HG03135 (cell line): ENCODE results near the gene OMD.

Source experiments
- ATAC-seq: cut with Tn5 transposase; IDR thresholded peaks from one replicate; pipeline ENCODE4 v1.9.1; 2021; ENCODE audit warnings: mild to moderate bottlenecking, moderate library complexity; ENCODE audit not compliant: unreplicated experiment

Gene OMD

GRCh38 chr9:92424340-92424739 is at the start of gene OMD:
Gene OMD (minus strand): TSS chr9:92424471. CDS start chr9:92417558, 6,913 bp downstream.
- ATAC-seq = no peak

- no peak for ATAC-seq
These were observed 43.9 kb upstream of the OMD start for GRCh38 chr9:92468206-92468605.

GRCh38 chr9:92467511-92467910 is 43.2 kb upstream of the OMD start:
- ATAC-seq = no peak

- no peak for ATAC-seq
These were observed 42.8 kb upstream of the OMD start for GRCh38 chr9:92467041-92467440.

GRCh38 chr9:92463984-92464383 is 39.7 kb upstream of the OMD start:
- ATAC-seq = no peak

- no peak for ATAC-seq
These were observed 39.1 kb upstream of the OMD start for GRCh38 chr9:92463387-92463786.

- ATAC-seq = no peak
These were observed 33.3 kb upstream of the OMD start for GRCh38 chr9:92457576-92457975.

GRCh38 chr9:92455217-92455616 is 30.9 kb upstream of the OMD start:
- ATAC-seq = no peak

- no peak for ATAC-seq
These were observed 22.3 kb upstream of the OMD start for GRCh38 chr9:92446536-92446935.

GRCh38 chr9:92444841-92445240 is 20.6 kb upstream of the OMD start:
- no peak for ATAC-seq

GRCh38 chr9:92440751-92441046 is 16.4 kb upstream of the OMD start:
- no peak for ATAC-seq

GRCh38 chr9:92439921-92440750 is 15.9 kb upstream of the OMD start:
- ATAC-seq = no peak

- ATAC-seq = no peak
These were observed 14.7 kb upstream of the OMD start for GRCh38 chr9:92438900-92439526.

- ATAC-seq = no peak
These were observed 11.0 kb upstream of the OMD start for GRCh38 chr9:92435263-92435662.

GRCh38 chr9:92432972-92433548 is 8.8 kb upstream of the OMD start:
- no peak for ATAC-seq

GRCh38 chr9:92432350-92432749 is 8.1 kb upstream of the OMD start:
- no peak for ATAC-seq

- no peak for ATAC-seq
These were observed 5.6 kb upstream of the OMD start for GRCh38 chr9:92429836-92430235.

GRCh38 chr9:92426501-92427145 is 2.4 kb upstream of the OMD start:
- no peak for ATAC-seq

- no peak for ATAC-seq
These were observed 1.2 kb upstream of the OMD start for GRCh38 chr9:92425474-92425873.

GRCh38 chr9:92423612-92424011 is 659 bp downstream of the OMD start:
- no peak for ATAC-seq

- no peak for ATAC-seq
These were observed 1.5 kb downstream of the OMD start for GRCh38 chr9:92422611-92423338.
